Activated T-helper 1 cell treated with anti-CD3 and anti-CD28 coated beads, Interleukin-12 subunit alpha, Interleukin-12 subunit beta, Interleukin-2, Interleukin-4 antibody, amounts not matched to agents 30 ng/mL and 10 ng/mL and 1 ng/mL, durations not matched to agents 14 hours and 24 hours and 36 hours (primary cell): ENCODE measurements around the gene FYN. TPM values are rescaled to one million over a fixed set of nuclear protein-coding genes. Genes with fewer than 3 reads are reported as not detected.

Source experiments
- DNase-seq: peaks from one replicate; pipeline ENCODE4 v3.0.0; 2021; ENCODE audit warnings: low spot score
- H3K27ac Mint-ChIP-seq: one replicate; pipeline ENCODE4 v1.8.0; 2021; ENCODE audit warnings: mild to moderate bottlenecking, mixed read lengths
- H3K27me3 Mint-ChIP-seq: one replicate; pipeline ENCODE4 v1.8.0; 2022; ENCODE audit warnings: mild to moderate bottlenecking, moderate library complexity, mixed read lengths; ENCODE audit not compliant: insufficient read depth
- H3K36me3 Mint-ChIP-seq: one replicate; pipeline ENCODE4 v1.8.0; 2021; ENCODE audit warnings: low read depth, mixed read lengths
- H3K4me1 Mint-ChIP-seq: one replicate; pipeline ENCODE4 v1.8.0; 2021; ENCODE audit warnings: low read depth, mixed read lengths
- H3K4me3 Mint-ChIP-seq: one replicate; pipeline ENCODE4 v1.8.0; 2021; ENCODE audit warnings: mild to moderate bottlenecking, moderate library complexity, mixed read lengths
- H3K9me3 Mint-ChIP-seq: one replicate; pipeline ENCODE4 v1.8.0; 2021; ENCODE audit warnings: mixed read lengths
- intact Hi-C: fragments of 100-400 bp; cut with micrococcal nuclease; formaldehyde crosslinking; loops from one replicate; pipeline ENCODE4 v1.15.1; 2024
- total RNA-seq: library from RNA; stranded (reverse); gene quantifications from 2 replicates; pipeline ENCODE4 v1.2.3, GENCODE V29; 2022

FYN gene
- total RNA-seq, 1 donor from 2014 or later, result 347 TPM

- Mint-ChIP-seq H3K27me3 (no peaks in the 10 kb centered on the region), H3K9me3 (no peaks in the 10 kb centered on the region), H3K27ac (peak overlapping the region; percentile 61), H3K36me3 (peaks cover 73% of the 10 kb centered on the region), H3K4me1 (peaks cover 73% of the 10 kb centered on the region), H3K4me3 (peak overlapping the region; percentile 45)
- DNase-seq, result no peak
- intact Hi-C loops, result loop anchor here (1.0 to 5.0 kb wide), 10 partner anchors 40 to 452 kb away; partner anchors contain the start of gene FYN
Measured at GRCh38 chr6:111710439-111710838, 162.8 kb downstream of the FYN start.

GRCh38 chr6:111709615-111710398 lies 163.4 kb downstream of the FYN start:
- Mint-ChIP-seq H3K4me3 (peak overlapping the region; percentile 45), H3K9me3 (no peaks in the 10 kb centered on the region), H3K27me3 (no peaks in the 10 kb centered on the region), H3K27ac (peak overlapping the region; percentile 44), H3K4me1 (peaks cover 66% of the 10 kb centered on the region), H3K36me3 (peaks cover 66% of the 10 kb centered on the region)
- DNase-seq, result peak; percentile 41
- intact Hi-C loops, result loop anchor here (1.0 to 5.0 kb wide), 10 partner anchors 41 to 453 kb away; partner anchors contain the start of gene FYN

GRCh38 chr6:111709201-111709600 lies 164.1 kb downstream of the FYN start:
- Mint-ChIP-seq H3K36me3 (peaks cover 61% of the 10 kb centered on the region), H3K27me3 (no peaks in the 10 kb centered on the region), H3K27ac (no peak overlapping the region), H3K9me3 (no peaks in the 10 kb centered on the region), H3K4me3 (no peak overlapping the region), H3K4me1 (peaks cover 60% of the 10 kb centered on the region)
- DNase-seq, result no peak
- intact Hi-C loops, result no loop called here

- intact Hi-C loops, result no loop called here
- peaks cover 61% of the 10 kb centered on the region for H3K36me3 Mint-ChIP-seq
- no peak overlapping the region for H3K27ac Mint-ChIP-seq
Measured at GRCh38 chr6:111707773-111708172, 165.5 kb downstream of the FYN start.

GRCh38 chr6:111706841-111707391 lies 166.3 kb downstream of the FYN start:
- intact Hi-C loops, result no loop called here
- Mint-ChIP-seq H3K36me3 (peaks cover 61% of the 10 kb centered on the region), H3K27me3 (no peaks in the 10 kb centered on the region), H3K9me3 (no peaks in the 10 kb centered on the region), H3K4me3 (no peak overlapping the region), H3K27ac (no peak overlapping the region), H3K4me1 (peaks cover 37% of the 10 kb centered on the region)
- DNase-seq, result no peak

More at GRCh38 chr6:111707773-111708172, 165.5 kb downstream of the FYN start:
- H3K9me3 Mint-ChIP-seq, result no peaks in the 10 kb centered on the region
- no peaks in the 10 kb centered on the region for H3K27me3 Mint-ChIP-seq
- no peak overlapping the region for H3K4me3 Mint-ChIP-seq
- peaks cover 46% of the 10 kb centered on the region for H3K4me1 Mint-ChIP-seq
- DNase-seq, result no peak

GRCh38 chr6:111703723-111704122 lies 169.5 kb downstream of the FYN start:
- Mint-ChIP-seq H3K4me3 (no peak overlapping the region), H3K9me3 (no peaks in the 10 kb centered on the region)
- intact Hi-C loops, result no loop called here

GRCh38 chr6:111702268-111702667 lies 171.0 kb downstream of the FYN start:
- intact Hi-C loops, result no loop called here
- Mint-ChIP-seq H3K36me3 (peaks cover 61% of the 10 kb centered on the region), H3K4me1 (peaks cover 16% of the 10 kb centered on the region), H3K4me3 (no peak overlapping the region), H3K9me3 (no peaks in the 10 kb centered on the region), H3K27me3 (no peaks in the 10 kb centered on the region), H3K27ac (no peak overlapping the region)
- DNase-seq, result no peak

More at GRCh38 chr6:111703723-111704122, 169.5 kb downstream of the FYN start:
- no peak overlapping the region for H3K27ac Mint-ChIP-seq
- DNase-seq, result no peak
- no peaks in the 10 kb centered on the region for H3K27me3 Mint-ChIP-seq
- H3K4me1 Mint-ChIP-seq, result peaks cover 26% of the 10 kb centered on the region
- H3K36me3 Mint-ChIP-seq, result peaks cover 69% of the 10 kb centered on the region

GRCh38 chr6:111701146-111701545 lies 172.1 kb downstream of the FYN start:
- intact Hi-C loops, result no loop called here
- Mint-ChIP-seq H3K27ac (no peak overlapping the region), H3K4me1 (peaks cover 16% of the 10 kb centered on the region), H3K27me3 (no peaks in the 10 kb centered on the region), H3K4me3 (no peak overlapping the region), H3K36me3 (peaks cover 62% of the 10 kb centered on the region), H3K9me3 (no peaks in the 10 kb centered on the region)
- no peak for DNase-seq

GRCh38 chr6:111700135-111700690 lies 173.0 kb downstream of the FYN start:
- Mint-ChIP-seq H3K9me3 (no peaks in the 10 kb centered on the region), H3K36me3 (peaks cover 66% of the 10 kb centered on the region), H3K4me3 (no peak overlapping the region), H3K4me1 (peaks cover 21% of the 10 kb centered on the region), H3K27ac (no peak overlapping the region), H3K27me3 (no peaks in the 10 kb centered on the region)
- intact Hi-C loops, result no loop called here
- no peak for DNase-seq

- peaks cover 21% of the 10 kb centered on the region for H3K4me1 Mint-ChIP-seq
- DNase-seq, result no peak
- H3K27ac Mint-ChIP-seq, result no peak overlapping the region
- intact Hi-C loops, result no loop called here
- H3K9me3 Mint-ChIP-seq, result no peaks in the 10 kb centered on the region
- peaks cover 73% of the 10 kb centered on the region for H3K36me3 Mint-ChIP-seq
- no peaks in the 10 kb centered on the region for H3K27me3 Mint-ChIP-seq
- no peak overlapping the region for H3K4me3 Mint-ChIP-seq
Measured at GRCh38 chr6:111699123-111699522, 174.1 kb downstream of the FYN start.

- intact Hi-C loops, result no loop called here
- no peaks in the 10 kb centered on the region for H3K9me3 Mint-ChIP-seq
- H3K27ac Mint-ChIP-seq, result no peak overlapping the region
- no peaks in the 10 kb centered on the region for H3K27me3 Mint-ChIP-seq
- H3K36me3 Mint-ChIP-seq, result peaks cover 66% of the 10 kb centered on the region
- peaks cover 27% of the 10 kb centered on the region for H3K4me1 Mint-ChIP-seq
- no peak overlapping the region for H3K4me3 Mint-ChIP-seq
- DNase-seq, result no peak
Measured at GRCh38 chr6:111696814-111697213, 176.4 kb downstream of the FYN start.

GRCh38 chr6:111692327-111693164 lies 180.7 kb downstream of the FYN start:
- H3K9me3 Mint-ChIP-seq, result no peaks in the 10 kb centered on the region
- no peak for DNase-seq
- peaks cover 16% of the 10 kb centered on the region for H3K4me1 Mint-ChIP-seq
- peaks cover 73% of the 10 kb centered on the region for H3K36me3 Mint-ChIP-seq
- intact Hi-C loops, result no loop called here
- no peak overlapping the region for H3K4me3 Mint-ChIP-seq
- peak overlapping the region; percentile 28 for H3K27ac Mint-ChIP-seq
- no peaks in the 10 kb centered on the region for H3K27me3 Mint-ChIP-seq
